Measurements from ENCODE around the gene TRAPPC5. TPM values are rescaled to one million over a fixed set of nuclear protein-coding genes. Genes with fewer than 3 reads are reported as not detected.
A peak's percentile ranks its signal among the peaks of the same experiment; 100 is the strongest.

The TRAPPC5 gene
- total RNA-seq, 1 donor from 2014 or later: 110 TPM

- no peak for DNase-seq
- H3K9me3 Mint-ChIP-seq: no peaks in the 10 kb centered on the region
- ATAC-seq (ENCODE audit: low read depth): no peak
- H3K4me3 Mint-ChIP-seq: peak overlapping the region; percentile 84
- H3K27ac Mint-ChIP-seq: peak overlapping the region; percentile 97
- intact Hi-C loops (cut with micrococcal nuclease): no loop called here
- H3K36me3 Mint-ChIP-seq (ENCODE audit: low read depth): peaks cover 36% of the 10 kb centered on the region
- POLR2A ChIA-PET: interaction anchor here (0.6 to 4.0 kb wide), 12 partner anchors 11 to 222 kb away, joined by 3 to 23 read pairs (median 4); partner anchors contain the start of genes SNAPC2 and TRAPPC5
- CTCF ChIA-PET: interaction anchor here (5.9 kb wide), 1 partner anchor 17 kb away, joined by 48 read pairs; the partner anchor contains the start of gene TRAPPC5
- no peaks in the 10 kb centered on the region for H3K27me3 Mint-ChIP-seq
- no peak for TF ChIP-seq CTCF (IDR thresholded peaks at IDR 0.05)
- peaks cover 90% of the 10 kb centered on the region for H3K4me1 Mint-ChIP-seq
Observed at GRCh38 chr19:7697721-7698287, 17.2 kb downstream of the TRAPPC5 start.

GRCh38 chr19:7698583-7698982 lies 17.9 kb downstream of the TRAPPC5 start:
- peaks cover 97% of the 10 kb centered on the region for H3K4me1 Mint-ChIP-seq
- CTCF ChIA-PET: interaction anchor here (1.2 to 5.9 kb wide), 3 partner anchors 18 to 102 kb away, joined by 3 to 48 read pairs (median 3); partner anchors contain the start of gene TRAPPC5
- intact Hi-C loops (cut with micrococcal nuclease): no loop called here
- H3K4me3 Mint-ChIP-seq: peak overlapping the region; percentile 84
- peak overlapping the region; percentile 97 for H3K27ac Mint-ChIP-seq
- peaks cover 36% of the 10 kb centered on the region for H3K36me3 Mint-ChIP-seq (ENCODE audit: low read depth)
- no peak for TF ChIP-seq CTCF (IDR thresholded peaks at IDR 0.05)
- no peak for DNase-seq
- ATAC-seq (ENCODE audit: low read depth): no peak
- POLR2A ChIA-PET: interaction anchor here (0.6 to 4.0 kb wide), 16 partner anchors 9 to 221 kb away, joined by 3 to 23 read pairs (median 4); partner anchors contain the start of genes SNAPC2 and TRAPPC5
- no peaks in the 10 kb centered on the region for H3K9me3 Mint-ChIP-seq
- H3K27me3 Mint-ChIP-seq: no peaks in the 10 kb centered on the region

GRCh38 chr19:7699003-7699402 lies 18.4 kb downstream of the TRAPPC5 start:
- no peaks in the 10 kb centered on the region for H3K27me3 Mint-ChIP-seq
- TF ChIP-seq CTCF (IDR thresholded peaks at IDR 0.05): no peak
- H3K4me3 Mint-ChIP-seq: peak overlapping the region; percentile 84
- no peaks in the 10 kb centered on the region for H3K9me3 Mint-ChIP-seq
- no peak for ATAC-seq (ENCODE audit: low read depth)
- intact Hi-C loops (cut with micrococcal nuclease): no loop called here
- no peak for DNase-seq
- peaks cover 36% of the 10 kb centered on the region for H3K36me3 Mint-ChIP-seq (ENCODE audit: low read depth)
- H3K4me1 Mint-ChIP-seq: peaks cover 99% of the 10 kb centered on the region
- POLR2A ChIA-PET: interaction anchor here (0.7 to 4.0 kb wide), 12 partner anchors 10 to 495 kb away, joined by 3 to 23 read pairs (median 4); partner anchors contain the start of genes SNAPC2 and TRAPPC5
- CTCF ChIA-PET: interaction anchor here (1.2 to 5.9 kb wide), 3 partner anchors 18 to 101 kb away, joined by 3 to 48 read pairs (median 3); partner anchors contain the start of gene TRAPPC5
- peak overlapping the region; percentile 97 for H3K27ac Mint-ChIP-seq

- H3K36me3 Mint-ChIP-seq (ENCODE audit: low read depth): peaks cover 36% of the 10 kb centered on the region
- H3K9me3 Mint-ChIP-seq: no peaks in the 10 kb centered on the region
- H3K27ac Mint-ChIP-seq: peak overlapping the region; percentile 97
- DNase-seq (no peak), ATAC-seq (ENCODE audit: low read depth) (no peak)
- peaks cover 99% of the 10 kb centered on the region for H3K4me1 Mint-ChIP-seq
- H3K4me3 Mint-ChIP-seq: peak overlapping the region; percentile 84
- ChIA-PET POLR2A (interaction anchor here (0.7 to 4.0 kb wide), 12 partner anchors 10 to 494 kb away, joined by 3 to 23 read pairs (median 4); partner anchors contain the start of genes SNAPC2 and TRAPPC5), CTCF (interaction anchor here (0.7 to 5.9 kb wide), 4 partner anchors 19 to 101 kb away, joined by 3 to 48 read pairs (median 3); partner anchors contain the start of gene TRAPPC5)
- TF ChIP-seq CTCF (IDR thresholded peaks at IDR 0.05): no peak
- intact Hi-C loops (cut with micrococcal nuclease): no loop called here
- H3K27me3 Mint-ChIP-seq: no peaks in the 10 kb centered on the region
Observed at GRCh38 chr19:7699417-7700401, 19.1 kb downstream of the TRAPPC5 start.
